SK-N-SH treated with all-trans-retinoic acid at 6 μM for 48 hours (cell line): ENCODE results near the gene CDYL.

Experiments used
- ATAC-seq: fragments of 200-7000 bp; cut with Tn5 transposase; 3 replicates; pipeline ENCODE4 v1.9.1; 2020; ENCODE audit warnings: mild to moderate bottlenecking, moderate library complexity
- ARNTL ChIP-seq: fragments of 450-650 bp; formaldehyde crosslinking; IDR thresholded peaks from 2 replicates; pipeline ENCODE4 v1.5.0; 2020; ENCODE audit warnings: low read depth, mild to moderate bottlenecking, moderate library complexity, borderline replicate concordance
- BACH2 ChIP-seq: fragments of 250-450 bp; sonication (Bioruptor Pico); IDR thresholded peaks from 2 replicates; pipeline ENCODE4 v1.9.0; 2021; ENCODE audit warnings: mild to moderate bottlenecking, borderline replicate concordance
- CREB5 ChIP-seq: fragments of 250-450 bp; sonication (Bioruptor Pico); IDR thresholded peaks from 2 replicates; pipeline ENCODE4 v1.5.1; 2020; ENCODE audit warnings: low read depth, mild to moderate bottlenecking, moderate library complexity
- CSDC2 ChIP-seq: fragments of 250-450 bp; sonication (Bioruptor Pico); IDR thresholded peaks from 2 replicates; pipeline ENCODE4 v1.5.0; 2020; ENCODE audit warnings: mild to moderate bottlenecking, moderate library complexity
- CSRNP3 ChIP-seq: fragments of 250-450 bp; sonication (Bioruptor Pico); IDR thresholded peaks from 2 replicates; pipeline ENCODE4 v1.5.1; 2021; ENCODE audit warnings: mild to moderate bottlenecking, moderate library complexity
- ESRRG ChIP-seq: fragments of 250-450 bp; sonication (Bioruptor Pico); IDR thresholded peaks from 2 replicates; pipeline ENCODE4 v1.6.1; 2021; ENCODE audit warnings: mild to moderate bottlenecking
- GLIS3 ChIP-seq: fragments of 250-450 bp; sonication (Bioruptor Pico); IDR thresholded peaks from 2 replicates; pipeline ENCODE4 v1.5.0; 2020; ENCODE audit warnings: mild to moderate bottlenecking, moderate library complexity
- ISL1 ChIP-seq: fragments of 250-450 bp; sonication (Bioruptor Pico); IDR thresholded peaks from 2 replicates; pipeline ENCODE4 v2.1.2; 2022; ENCODE audit warnings: mild to moderate bottlenecking, moderate library complexity
- OSR1 ChIP-seq: fragments of 250-450 bp; sonication (Bioruptor Pico); IDR thresholded peaks from 2 replicates; pipeline ENCODE4 v1.8.0; 2022; ENCODE audit warnings: moderate library complexity, mild to moderate bottlenecking, inconsistent platforms
- PATZ1 ChIP-seq: fragments of 250-450 bp; sonication (Bioruptor Pico); IDR thresholded peaks from 2 replicates; pipeline ENCODE4 v1.8.0; 2020; ENCODE audit warnings: mild to moderate bottlenecking, moderate library complexity, borderline replicate concordance
- POU6F1 ChIP-seq: fragments of 250-450 bp; sonication (Bioruptor Pico); IDR thresholded peaks from 2 replicates; pipeline ENCODE4 v1.8.0; 2021; ENCODE audit warnings: low read depth, mild to moderate bottlenecking, moderate library complexity, borderline replicate concordance
- PPARA ChIP-seq: fragments of 250-450 bp; sonication (Bioruptor Pico); IDR thresholded peaks from 2 replicates; pipeline ENCODE4 v1.5.0; 2020; ENCODE audit warnings: mild to moderate bottlenecking, borderline replicate concordance
- RARB ChIP-seq: fragments of 250-450 bp; sonication (Bioruptor Pico); IDR thresholded peaks from 2 replicates; pipeline ENCODE4 v1.8.0; 2021; ENCODE audit warnings: mild to moderate bottlenecking, moderate library complexity
- SNAI2 ChIP-seq: fragments of 250-450 bp; sonication (Bioruptor Pico); IDR thresholded peaks from 2 replicates; pipeline ENCODE4 v1.5.0; 2020; ENCODE audit warnings: mild to moderate bottlenecking, moderate library complexity
- TCF4 ChIP-seq: fragments of 250-450 bp; sonication (Bioruptor Pico); IDR thresholded peaks from 2 replicates; pipeline ENCODE4 v1.8.0; 2021; ENCODE audit warnings: mild to moderate bottlenecking, moderate library complexity, borderline replicate concordance
- TOX ChIP-seq: fragments of 250-450 bp; sonication (Bioruptor Pico); IDR thresholded peaks from 2 replicates; pipeline ENCODE4 v1.8.0; 2021; ENCODE audit warnings: mild to moderate bottlenecking, moderate library complexity, borderline replicate concordance
- TSHZ2 ChIP-seq: fragments of 250-450 bp; sonication (Bioruptor Pico); IDR thresholded peaks from 2 replicates; pipeline ENCODE4 v1.5.0; 2020; ENCODE audit warnings: mild to moderate bottlenecking, moderate library complexity
- ZC3H10 ChIP-seq: fragments of 250-450 bp; sonication (Bioruptor Pico); IDR thresholded peaks from 2 replicates; pipeline ENCODE4 v1.5.1; 2021; ENCODE audit warnings: mild to moderate bottlenecking, moderate library complexity
- ZFP3 ChIP-seq: fragments of 250-450 bp; sonication (Bioruptor Pico); IDR thresholded peaks from 2 replicates; pipeline ENCODE4 v1.5.0; 2020; ENCODE audit warnings: mild to moderate bottlenecking, moderate library complexity
- ZFP30 ChIP-seq: fragments of 450-650 bp; formaldehyde crosslinking; IDR thresholded peaks from 2 replicates; pipeline ENCODE4 v1.5.0; 2022; ENCODE audit warnings: mild to moderate bottlenecking, moderate library complexity
- ZNF565 ChIP-seq: fragments of 450-650 bp; formaldehyde crosslinking; conservative IDR thresholded peaks from 2 replicates; pipeline ENCODE4 v1.5.0; 2020; ENCODE audit warnings: low read depth, mild to moderate bottlenecking, moderate library complexity
- ZNF70 ChIP-seq: fragments of 450-650 bp; formaldehyde crosslinking; IDR thresholded peaks from 2 replicates; pipeline ENCODE4 v1.5.0; 2020; ENCODE audit warnings: mild to moderate bottlenecking, moderate library complexity
- ZNF8 ChIP-seq: fragments of 450-650 bp; formaldehyde crosslinking; IDR thresholded peaks from 2 replicates; pipeline ENCODE4 v1.5.0; 2020; ENCODE audit warnings: mild to moderate bottlenecking, moderate library complexity

CDYL gene

GRCh38 chr6:4890191-4890590 is 114.0 kb downstream of the CDYL start:
- TF ChIP-seq BACH2 (CRISPR knock-in tag) (no peak), ZNF8 (CRISPR knock-in tag) (no peak), ZC3H10 (CRISPR knock-in tag) (no peak), ARNTL (no peak)
- no peak for ATAC-seq

GRCh38 chr6:4890627-4891026 is 114.4 kb downstream of the CDYL start:
- no peak for ATAC-seq
- no peak for TF ChIP-seq ESRRG
- no peak for TF ChIP-seq BACH2 (CRISPR knock-in tag)
- no peak for TF ChIP-seq CSRNP3
- TF ChIP-seq POU6F1: no peak
- no peak for TF ChIP-seq ZFP30
- TF ChIP-seq PATZ1 (CRISPR knock-in tag): no peak
- TF ChIP-seq ZNF70 (CRISPR knock-in tag): no peak
- no peak for TF ChIP-seq SNAI2 (CRISPR knock-in tag)
- TF ChIP-seq ZC3H10 (CRISPR knock-in tag): no peak
- no peak for TF ChIP-seq ZFP3 (CRISPR knock-in tag)
- TF ChIP-seq ZNF565 (CRISPR knock-in tag): no peak
- no peak for TF ChIP-seq OSR1 (CRISPR knock-in tag)
- TF ChIP-seq TSHZ2 (CRISPR knock-in tag): no peak
- TF ChIP-seq TOX (CRISPR knock-in tag): no peak
- TF ChIP-seq ISL1: no peak
- no peak for TF ChIP-seq PPARA (CRISPR knock-in tag)
- no peak for TF ChIP-seq TCF4
- no peak for TF ChIP-seq RARB (CRISPR knock-in tag)
- TF ChIP-seq CSDC2 (CRISPR knock-in tag): no peak
- TF ChIP-seq, all 23 proteins: peak for 0

GRCh38 chr6:4891141-4891540 is 114.9 kb downstream of the CDYL start:
- no peak for ATAC-seq
- TF ChIP-seq GLIS3: no peak
- TF ChIP-seq ZFP3 (CRISPR knock-in tag): no peak
- no peak for TF ChIP-seq RARB (CRISPR knock-in tag)
- TF ChIP-seq TSHZ2 (CRISPR knock-in tag): no peak
- no peak for TF ChIP-seq CREB5 (CRISPR knock-in tag)
- no peak for TF ChIP-seq PPARA (CRISPR knock-in tag)
- TF ChIP-seq TCF4: no peak
- TF ChIP-seq ZNF70 (CRISPR knock-in tag): no peak
- no peak for TF ChIP-seq CSRNP3
